T-cell (primary cell): Measurements from ENCODE around the gene PLSCR1. TPM values are rescaled to one million over a fixed set of nuclear protein-coding genes. Genes with fewer than 3 reads are reported as not detected.
"Not testable (repeated sequence)": the region's sequence is repeated elsewhere in the genome, so short reads cannot be mapped to it uniquely, and the experiment has no call there.

ENCODE experiments used
- ATAC-seq, 4 experiments: fragments of 200-7000 bp in 3 of 4; fragments of 150-1000 bp in 1 of 4; cut with Tn5 transposase; replicated peaks in 1 of 4; 1 replicate in 3 of 4; 2 replicates in 1 of 4; pipeline ENCODE4 v1.10.0; 2021; ENCODE audit warnings: moderate library complexity in 3 of 4, mild to moderate bottlenecking in 2 of 4, moderate number of reproducible peaks in 1 of 4
- CTCF ChIA-PET, 2 donors: fragments of 300-600 bp; sonication (Branson Sonifier 250); formaldehyde crosslinking; loops; one replicate each; lab custom pipeline; 2022; ENCODE audit warnings: antibody characterized with exemption in 2 of 2; lab: Charles Lee
- POLR2A ChIA-PET, 2 donors: fragments of 300-600 bp; sonication (Branson Sonifier 250); formaldehyde crosslinking; loops; one replicate each; lab custom pipeline; 2022; ENCODE audit warnings: antibody characterized with exemption in 2 of 2; lab: Charles Lee
- DNase-seq, 35 experiments: peaks; one replicate each; pipeline versions ENCODE4 v3.0.0 to v3.0.0-alpha.2; 2013 to 2023
- H3K27ac ChIP-seq: one replicate; pipeline ENCODE4 v1.5.1; 2013; ENCODE audit warnings: low read length
- H3K27me3 ChIP-seq, 2 experiments: replicated peaks in 1 of 2; 1 replicate in 1 of 2; 2 replicates in 1 of 2; pipeline versions ENCODE4 v1.6.1 to v1.7.0; 2013; ENCODE audit warnings: low read length in 1 of 2, mixed read lengths in 1 of 2; ENCODE audit not compliant: control insufficient read depth in 2 of 2, insufficient read depth in 2 of 2; ENCODE audit errors: extremely low read depth in 1 of 2
- H3K36me3 ChIP-seq, 2 donors: 1 replicate in 1 of 2; 2 replicates in 1 of 2; pipeline versions ENCODE4 v1.6.1 to v1.7.0; 2013; ENCODE audit warnings: low read length in 1 of 2; ENCODE audit not compliant: control insufficient read depth in 2 of 2, insufficient read depth in 1 of 2; ENCODE audit errors: extremely low read depth in 1 of 2
- H3K4me1 ChIP-seq, 2 experiments: 1 replicate in 1 of 2; 2 replicates in 1 of 2; pipeline versions ENCODE4 v1.6.1 to v1.7.0; 2013; ENCODE audit warnings: low read length in 2 of 2, mixed read lengths in 1 of 2; ENCODE audit not compliant: insufficient read depth in 2 of 2, control insufficient read depth in 1 of 2; ENCODE audit errors: extremely low read depth in 1 of 2
- H3K4me3 ChIP-seq, 2 donors: 1 replicate in 1 of 2; 2 replicates in 1 of 2; pipeline versions ENCODE4 v1.5.1 to v1.7.0; 2013; ENCODE audit warnings: mild to moderate bottlenecking in 2 of 2, low read length in 1 of 2, moderate library complexity in 1 of 2; ENCODE audit not compliant: control insufficient read depth in 1 of 2; ENCODE audit errors: extremely low read depth in 1 of 2
- H3K9me3 ChIP-seq: 2 replicates; pipeline ENCODE4 v1.7.0; 2013
- H3K27ac Mint-ChIP-seq, 2 donors: one replicate each; pipeline ENCODE4 v1.8.0; 2020 to 2021; ENCODE audit warnings: mild to moderate bottlenecking in 2 of 2, mixed read lengths in 2 of 2
- H3K27me3 Mint-ChIP-seq, 2 donors: one replicate each; pipeline ENCODE4 v1.8.0; 2021 to 2022; ENCODE audit warnings: mixed read lengths in 2 of 2
- H3K36me3 Mint-ChIP-seq: one replicate; pipeline ENCODE4 v1.8.0; 2021; ENCODE audit warnings: mixed read lengths
- H3K4me1 Mint-ChIP-seq, 3 donors: one replicate each; pipeline ENCODE4 v1.8.0; 2020 to 2022; ENCODE audit warnings: mixed read lengths in 3 of 3, mild to moderate bottlenecking in 1 of 3
- H3K4me3 Mint-ChIP-seq, 3 donors: one replicate each; pipeline ENCODE4 v1.8.0; 2020 to 2022; ENCODE audit warnings: mild to moderate bottlenecking in 3 of 3, mixed read lengths in 3 of 3, moderate library complexity in 3 of 3
- H3K9me3 Mint-ChIP-seq, 3 donors: one replicate each; pipeline ENCODE4 v1.8.0; 2020 to 2022; ENCODE audit warnings: mixed read lengths in 3 of 3
- WGBS: methylation state at CpG from one replicate; pipeline ENCODE4 v1.1.5; 2013; ENCODE audit warnings: missing lambda C conversion rate; ENCODE audit not compliant: insufficient coverage; 5-methylcytosine and 5-hydroxymethylcytosine counted together
- total RNA-seq, 35 experiments: library from RNA in 6 of 35; stranded (reverse) in 6 of 35; fragments of 120-200 nt in 1 of 35; gene quantifications; one replicate each; pipeline versions ENCODE4 v1.2.1 to v1.2.4 and lab custom pipeline; 2013 to 2026

PLSCR1 gene
- total RNA-seq, 5 donors from 2014 or later (not counting 1 experiment from before 2014, with no cell fraction given), result 13.5 to 23.0 (median 16.4) TPM

DNA sequence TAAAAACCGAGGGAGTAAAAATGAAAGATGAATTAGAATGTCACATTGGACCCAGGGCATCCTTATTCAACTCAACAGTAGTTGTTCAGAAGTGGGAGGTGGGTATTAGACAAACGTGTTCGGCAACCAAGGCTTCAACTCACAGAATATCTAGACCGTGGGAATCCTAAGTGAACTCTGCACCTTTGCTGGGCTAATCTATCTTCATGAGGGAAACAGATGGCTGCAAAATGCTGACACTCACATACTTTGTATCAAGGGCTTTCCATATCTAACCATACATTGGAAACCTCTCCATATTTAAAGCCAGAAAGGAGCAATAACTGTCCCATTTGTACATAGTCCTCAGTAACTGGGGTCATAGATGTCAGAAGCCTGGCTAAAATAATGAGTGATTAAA is 20.9 kb downstream of the PLSCR1 start:
- H3K4me3 ChIP-seq, result no peak overlapping the region
- Mint-ChIP-seq H3K4me3 (no peak overlapping the region), H3K4me1 (no peaks in the 10 kb centered on the region), H3K9me3 (no peaks in the 10 kb centered on the region), H3K27ac (no peak overlapping the region), H3K27me3 (no peaks in the 10 kb centered on the region), H3K36me3 (peaks cover 45% of the 10 kb centered on the region)
- DNase-seq (no peak), ATAC-seq (no peak)
- WGBS, result 100% methylated on average over 1 of the region's 4 CpGs
- ChIA-PET CTCF (no interaction called here), POLR2A (no interaction called here)
- H3K9me3 ChIP-seq, result no peaks in the 10 kb centered on the region
- no peak overlapping the region for H3K27ac ChIP-seq
- H3K36me3 ChIP-seq, result peaks cover 0 to 24% of the 10 kb centered on the region in 2 donors
- no peaks in the 10 kb centered on the region for H3K4me1 ChIP-seq
- no peaks in the 10 kb centered on the region for H3K27me3 ChIP-seq

DNA sequence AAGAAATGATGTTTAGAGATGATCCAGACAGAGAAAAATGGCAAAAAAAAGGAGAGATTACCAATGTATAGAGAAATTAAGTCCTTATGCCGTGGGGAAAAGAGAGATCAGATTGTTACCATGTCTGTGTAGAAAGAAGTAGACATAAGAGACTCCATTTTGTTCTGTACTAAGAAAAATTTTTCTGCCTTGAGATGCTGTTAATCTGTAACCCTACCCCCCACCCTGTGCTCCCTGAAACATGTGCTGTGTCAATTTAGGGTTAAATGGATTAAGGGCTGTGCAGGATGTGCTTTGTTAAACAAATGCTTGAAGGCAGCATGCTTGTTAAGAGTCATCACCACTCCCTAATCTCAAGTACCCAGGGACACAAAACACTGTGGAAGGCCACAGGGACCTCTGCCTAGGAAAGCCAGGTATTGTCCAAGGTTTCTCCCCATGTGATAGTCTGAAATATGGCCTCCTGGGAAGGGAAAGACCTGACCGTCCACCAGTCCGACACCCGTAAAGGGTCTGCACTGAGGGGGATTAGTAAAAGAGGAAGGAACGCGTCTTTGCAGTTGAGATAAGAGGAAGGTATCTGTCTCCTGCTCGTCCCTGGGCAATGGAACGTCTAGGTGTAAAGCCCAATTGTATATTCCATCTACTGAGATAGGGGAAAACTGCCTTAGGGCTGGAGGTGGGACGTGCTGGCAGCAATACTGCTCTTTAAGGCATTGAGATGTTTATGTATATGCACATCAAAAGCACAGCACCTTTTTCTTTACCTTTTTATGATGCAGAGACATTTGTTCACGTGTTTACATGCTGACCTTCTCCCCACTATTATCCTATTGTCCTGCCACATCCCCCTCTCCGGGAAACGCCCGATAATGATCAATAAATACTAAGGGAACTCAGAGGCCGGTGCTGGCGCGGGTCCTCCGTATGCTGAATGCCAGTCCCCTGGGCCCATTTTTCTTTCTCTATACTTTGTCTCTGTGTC is 21.9 kb downstream of the PLSCR1 start:
- H3K27ac Mint-ChIP-seq, ATAC-seq, H3K4me3 ChIP-seq, H3K4me3 Mint-ChIP-seq, H3K27me3 Mint-ChIP-seq, H3K9me3 Mint-ChIP-seq, H3K4me1 ChIP-seq, POLR2A ChIA-PET, DNase-seq, CTCF ChIA-PET, H3K27ac ChIP-seq, H3K9me3 ChIP-seq, H3K27me3 ChIP-seq, H3K4me1 Mint-ChIP-seq: not testable (repeated sequence)
- H3K36me3 Mint-ChIP-seq, result peaks cover 52% of the 10 kb centered on the region
- WGBS, result 98% methylated on average over 8 of the region's 17 CpGs
- peaks cover 0 to 18% of the 10 kb centered on the region in 2 donors for H3K36me3 ChIP-seq

- peaks cover 0 to 18% of the 10 kb centered on the region in 2 donors for H3K36me3 ChIP-seq
- Mint-ChIP-seq H3K4me3 (no peak overlapping the region), H3K9me3 (no peaks in the 10 kb centered on the region), H3K27me3 (no peaks in the 10 kb centered on the region), H3K27ac (no peak overlapping the region), H3K36me3 (peaks cover 51% of the 10 kb centered on the region), H3K4me1 (no peaks in the 10 kb centered on the region)
- no peaks in the 10 kb centered on the region for H3K4me1 ChIP-seq
- H3K4me3 ChIP-seq, result no peak overlapping the region
- H3K27me3 ChIP-seq, result no peaks in the 10 kb centered on the region
- H3K27ac ChIP-seq, result no peak overlapping the region
- ATAC-seq, result no peak
- 100% methylated on average over 1 of the region's 1 CpG for WGBS
- POLR2A ChIA-PET, result no interaction called here
- no peaks in the 10 kb centered on the region for H3K9me3 ChIP-seq
- DNase-seq, result no peak
- CTCF ChIA-PET, result no interaction called here
Observed at GRCh38 chr3:146521394-146521793, 23.0 kb downstream of the PLSCR1 start.

DNA sequence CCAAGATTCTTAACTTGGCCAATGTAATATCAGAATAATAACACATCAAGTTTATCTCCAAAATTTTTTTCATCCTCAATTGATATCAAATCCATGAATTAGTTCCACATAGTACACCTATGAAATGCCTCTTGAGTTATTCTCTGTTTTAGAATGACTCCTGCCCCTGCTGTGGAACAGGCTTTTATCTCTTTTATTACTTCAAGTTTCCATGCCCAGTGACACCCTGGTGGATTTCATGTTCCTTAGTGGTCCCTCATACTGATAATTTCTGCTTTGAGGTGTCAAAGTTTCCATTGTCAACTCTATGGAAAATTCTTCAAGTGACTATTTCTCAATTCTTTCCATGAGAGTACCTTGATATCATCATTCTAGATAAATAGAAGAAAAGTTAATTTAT is 24.6 kb downstream of the PLSCR1 start:
- no peak overlapping the region for H3K27ac Mint-ChIP-seq
- ChIA-PET POLR2A (no interaction called here), CTCF (no interaction called here)
- no peaks in the 10 kb centered on the region for H3K27me3 Mint-ChIP-seq
- no peaks in the 10 kb centered on the region for H3K27me3 ChIP-seq
- H3K4me1 Mint-ChIP-seq, result no peaks in the 10 kb centered on the region
- no peak for ATAC-seq
- H3K27ac ChIP-seq, result no peak overlapping the region
- DNase-seq, result no peak
- no peaks in the 10 kb centered on the region for H3K9me3 Mint-ChIP-seq
- H3K36me3 ChIP-seq, result peaks cover 0 to 16% of the 10 kb centered on the region in 2 donors
- peaks cover 50% of the 10 kb centered on the region for H3K36me3 Mint-ChIP-seq
- no peaks in the 10 kb centered on the region for H3K4me1 ChIP-seq
- H3K4me3 ChIP-seq, result no peak overlapping the region
- no peaks in the 10 kb centered on the region for H3K9me3 ChIP-seq
- no peak overlapping the region for H3K4me3 Mint-ChIP-seq

DNA sequence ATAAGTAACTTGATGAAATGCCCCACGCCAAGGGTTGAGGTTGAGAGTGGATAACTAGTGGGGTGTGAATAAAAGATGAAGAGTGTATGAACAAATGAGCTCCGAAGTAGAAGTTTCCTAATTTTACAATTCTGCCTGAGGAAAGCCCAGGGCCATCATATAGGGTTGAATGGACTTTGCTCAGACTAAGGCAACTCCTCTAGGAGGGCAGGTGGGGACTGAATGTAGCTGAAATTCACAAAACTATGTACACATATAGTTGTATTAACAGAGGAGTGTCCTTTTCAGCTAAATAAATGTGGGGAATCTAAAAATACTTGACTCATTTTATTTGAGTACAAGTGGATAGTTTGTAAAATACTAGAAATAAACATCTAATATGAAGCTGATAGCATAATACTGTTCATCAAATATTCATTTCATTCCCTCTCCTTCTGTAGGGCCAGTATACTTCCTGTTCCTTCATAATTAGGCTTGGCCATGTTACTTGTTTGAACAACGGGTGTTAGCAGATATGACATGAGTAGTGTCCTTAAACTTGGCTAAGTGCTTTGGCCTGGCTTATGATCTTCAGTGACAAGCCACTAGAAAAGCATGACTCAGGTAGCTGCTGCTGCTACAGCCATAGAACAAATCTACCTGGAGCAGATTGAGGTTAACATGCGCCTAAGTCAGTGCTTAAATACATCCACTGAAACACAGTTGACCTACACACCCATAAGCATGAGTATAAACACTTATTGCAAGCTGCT is 26.5 kb downstream of the PLSCR1 start:
- DNase-seq (no peak), ATAC-seq (no peak)
- no peaks in the 10 kb centered on the region for H3K9me3 Mint-ChIP-seq
- no peaks in the 10 kb centered on the region for H3K27me3 Mint-ChIP-seq
- ChIA-PET CTCF (interaction anchor here in 1 of 2 donors (0.6 kb wide), 2 partner anchors 20 to 110 kb away, joined by 3 read pairs; no protein-coding TSS in a partner anchor), POLR2A (no interaction called here)
- Histone ChIP-seq H3K36me3 (peaks cover 0 to 4% of the 10 kb centered on the region in 2 donors), H3K27me3 (no peaks in the 10 kb centered on the region), H3K4me3 (no peak overlapping the region), H3K4me1 (peaks cover 2 to 8% of the 10 kb centered on the region in 2 experiments), H3K9me3 (no peaks in the 10 kb centered on the region), H3K27ac (no peak overlapping the region)
- H3K36me3 Mint-ChIP-seq, result peaks cover 58% of the 10 kb centered on the region
- H3K4me1 Mint-ChIP-seq, result peaks cover 10 to 12% (median 12%) of the 10 kb centered on the region in 3 donors
- H3K4me3 Mint-ChIP-seq, result no peak overlapping the region
- 100% methylated on average over 3 of the region's 4 CpGs for WGBS
- no peak overlapping the region for H3K27ac Mint-ChIP-seq

- Histone ChIP-seq H3K27me3 (no peaks in the 10 kb centered on the region), H3K4me1 (peaks cover 5 to 12% of the 10 kb centered on the region in 2 experiments), H3K27ac (no peak overlapping the region), H3K36me3 (peaks cover 0 to 2% of the 10 kb centered on the region in 2 donors), H3K9me3 (no peaks in the 10 kb centered on the region), H3K4me3 (no peak overlapping the region)
- no CpG with 5 or more reads among the region's 2 CpGs for WGBS
- peaks cover 15 to 24% (median 21%) of the 10 kb centered on the region in 3 donors for H3K4me1 Mint-ChIP-seq
- H3K27me3 Mint-ChIP-seq, result no peaks in the 10 kb centered on the region
- ChIA-PET CTCF (no interaction called here), POLR2A (no interaction called here)
- H3K4me3 Mint-ChIP-seq, result peak overlapping the region in 1 of 3 donors; percentile 4
- DNase-seq (no peak), ATAC-seq (peak in 1 of 4 experiments; percentile 47)
- peaks cover 50% of the 10 kb centered on the region for H3K36me3 Mint-ChIP-seq
- no peaks in the 10 kb centered on the region for H3K9me3 Mint-ChIP-seq
- H3K27ac Mint-ChIP-seq, result peak overlapping the region in 1 of 2 donors; percentile 66
Observed at GRCh38 chr3:146513386-146514051, 30.9 kb downstream of the PLSCR1 start.
